IPS-18a (cell line): ENCODE measurements around the gene DGAT2.

Experiments
- H3K27ac ChIP-seq: one replicate; pipeline ENCODE4 v1.5.1; 2013; ENCODE audit warnings: low read length
- H3K27me3 ChIP-seq: one replicate; pipeline ENCODE4 v1.6.1; 2013; ENCODE audit warnings: mild to moderate bottlenecking, low read length; ENCODE audit not compliant: control insufficient read depth, insufficient read depth
- H3K36me3 ChIP-seq: one replicate; pipeline ENCODE4 v1.6.1; 2013; ENCODE audit warnings: low read depth, low read length; ENCODE audit not compliant: control insufficient read depth
- H3K4me1 ChIP-seq: one replicate; pipeline ENCODE4 v1.6.1; 2013; ENCODE audit warnings: low read depth, low read length; ENCODE audit not compliant: control insufficient read depth
- H3K4me3 ChIP-seq: one replicate; pipeline ENCODE4 v1.5.1; 2013; ENCODE audit warnings: low read length
- H3K9ac ChIP-seq: one replicate; pipeline ENCODE4 v1.6.1; 2013; ENCODE audit warnings: mild to moderate bottlenecking, low read length, moderate library complexity
- H3K9me3 ChIP-seq: one replicate; pipeline ENCODE4 v1.6.1; 2013; ENCODE audit warnings: low read depth, low read length; ENCODE audit not compliant: control insufficient read depth

Gene DGAT2

DNA sequence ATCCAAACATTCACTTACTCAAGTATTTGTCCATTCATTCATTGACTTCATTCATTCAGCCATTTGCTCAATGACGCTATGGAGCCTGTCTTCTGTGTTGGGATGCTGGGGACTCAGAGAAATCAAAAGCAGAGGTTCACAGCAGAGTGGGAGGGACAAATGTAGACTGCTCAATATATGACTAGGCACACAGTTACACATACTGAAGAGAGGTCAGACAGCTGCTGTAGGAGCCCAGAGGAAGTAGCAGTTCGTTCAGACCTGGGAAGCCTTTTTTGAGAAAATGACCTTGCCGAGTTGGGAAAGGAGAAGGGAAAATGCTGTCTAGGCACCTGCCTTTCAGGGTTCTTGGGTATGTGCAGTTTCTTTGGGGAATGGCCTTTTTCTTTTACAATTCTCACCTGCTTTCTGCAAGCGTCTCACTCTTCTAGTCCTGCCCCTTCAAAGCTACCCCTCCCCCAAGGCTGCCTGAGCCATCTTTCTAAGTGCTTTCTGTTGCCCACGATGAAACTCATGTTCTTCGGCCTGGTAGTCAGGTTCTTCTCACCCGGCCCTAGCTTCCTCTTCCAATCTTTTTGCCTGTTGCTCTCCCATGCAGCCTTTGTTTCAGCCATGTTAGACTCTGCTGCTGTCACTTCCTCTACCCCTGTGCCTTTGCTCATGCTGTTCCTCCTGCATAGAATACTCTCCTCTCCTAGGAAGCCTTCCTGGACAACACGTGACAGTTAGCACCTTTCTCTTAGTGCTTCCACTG, 42.2 kb downstream of the DGAT2 start:
- Histone ChIP-seq H3K36me3 (no peaks in the 10 kb centered on the region), H3K4me3 (no peak overlapping the region), H3K27ac (no peak overlapping the region), H3K9me3 (no peaks in the 10 kb centered on the region), H3K9ac (no peak overlapping the region), H3K27me3 (no peaks in the 10 kb centered on the region), H3K4me1 (peaks cover 12% of the 10 kb centered on the region)

DNA sequence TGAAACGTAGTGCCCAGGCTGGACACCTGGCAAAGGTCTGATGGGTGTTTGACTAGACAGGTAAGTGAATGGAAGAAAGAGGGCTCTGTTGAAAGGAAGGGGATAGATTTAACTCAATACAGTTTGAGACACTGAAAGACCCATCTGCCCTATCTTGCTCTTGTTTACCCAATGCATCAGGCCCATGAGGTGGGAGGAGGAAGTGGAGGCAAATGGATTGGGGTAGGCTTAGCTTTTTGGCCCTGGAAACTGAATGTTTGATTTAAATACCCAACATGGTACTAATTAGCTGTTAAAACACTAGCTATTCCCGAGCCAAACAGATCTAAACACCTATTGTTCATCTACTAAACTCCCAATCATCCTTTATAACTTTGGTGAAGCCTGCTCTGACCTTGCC, 42.9 kb downstream of the DGAT2 start:
- H3K4me3 ChIP-seq: no peak overlapping the region
- H3K4me1 ChIP-seq: peaks cover 16% of the 10 kb centered on the region
- H3K36me3 ChIP-seq: no peaks in the 10 kb centered on the region
- H3K27ac ChIP-seq: no peak overlapping the region
- H3K9me3 ChIP-seq: no peaks in the 10 kb centered on the region
- no peak overlapping the region for H3K9ac ChIP-seq
- H3K27me3 ChIP-seq: peaks cover 4% of the 10 kb centered on the region

DNA sequence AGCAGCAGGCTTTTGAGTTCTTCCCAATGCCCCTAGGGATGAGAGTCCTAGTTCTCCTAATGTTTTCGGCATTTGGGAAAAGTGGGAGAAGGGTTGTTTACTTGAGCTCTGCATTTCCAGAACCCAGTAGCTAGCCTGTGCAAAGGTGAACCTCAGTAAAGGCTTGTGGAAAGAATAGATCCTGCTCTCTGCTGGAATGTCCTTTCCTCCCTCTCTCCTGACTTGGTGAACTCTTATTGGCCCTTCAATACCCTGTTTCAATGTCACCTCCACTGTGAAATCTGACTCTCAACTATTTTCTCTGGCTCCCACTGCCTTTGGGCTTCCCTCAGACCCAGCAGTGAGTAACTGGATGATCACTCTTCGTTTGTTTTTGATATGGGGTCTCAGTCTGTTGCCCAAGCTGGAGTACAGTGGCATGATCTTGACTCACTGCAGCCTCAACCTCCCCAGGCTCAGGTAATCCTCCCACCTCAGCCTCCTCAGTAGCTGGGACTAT, 44.0 kb downstream of the DGAT2 start:
- H3K4me1 ChIP-seq: peaks cover 20% of the 10 kb centered on the region
- H3K27ac ChIP-seq: no peak overlapping the region
- H3K9me3 ChIP-seq: no peaks in the 10 kb centered on the region
- H3K36me3 ChIP-seq: no peaks in the 10 kb centered on the region
- H3K4me3 ChIP-seq: no peak overlapping the region
- no peak overlapping the region for H3K9ac ChIP-seq
- H3K27me3 ChIP-seq: peaks cover 6% of the 10 kb centered on the region

- no peak overlapping the region for H3K27ac ChIP-seq
These were observed 44.5 kb downstream of the DGAT2 start for GRCh38 chr11:75813124-75813523.

GRCh38 chr11:75813622-75814039, 45.1 kb downstream of the DGAT2 start:
- Histone ChIP-seq H3K9ac (peak overlapping the region; percentile 56), H3K27ac (no peak overlapping the region), H3K27me3 (peaks cover 6% of the 10 kb centered on the region), H3K36me3 (no peaks in the 10 kb centered on the region), H3K4me3 (peak overlapping the region; percentile 91), H3K9me3 (no peaks in the 10 kb centered on the region), H3K4me1 (peaks cover 20% of the 10 kb centered on the region)

More at GRCh38 chr11:75813124-75813523, 44.5 kb downstream of the DGAT2 start:
- Histone ChIP-seq H3K27me3 (peaks cover 6% of the 10 kb centered on the region), H3K9me3 (no peaks in the 10 kb centered on the region), H3K4me3 (no peak overlapping the region), H3K36me3 (no peaks in the 10 kb centered on the region), H3K9ac (no peak overlapping the region), H3K4me1 (peaks cover 20% of the 10 kb centered on the region)

- peak overlapping the region; percentile 55 for H3K27ac ChIP-seq
- H3K9ac ChIP-seq: peak overlapping the region; percentile 56
- peaks cover 20% of the 10 kb centered on the region for H3K4me1 ChIP-seq
- H3K36me3 ChIP-seq: no peaks in the 10 kb centered on the region
- H3K9me3 ChIP-seq: no peaks in the 10 kb centered on the region
- H3K27me3 ChIP-seq: peaks cover 6% of the 10 kb centered on the region
- H3K4me3 ChIP-seq: peak overlapping the region; percentile 91
These were observed 45.7 kb downstream of the DGAT2 start for GRCh38 chr11:75814363-75814676.

DNA sequence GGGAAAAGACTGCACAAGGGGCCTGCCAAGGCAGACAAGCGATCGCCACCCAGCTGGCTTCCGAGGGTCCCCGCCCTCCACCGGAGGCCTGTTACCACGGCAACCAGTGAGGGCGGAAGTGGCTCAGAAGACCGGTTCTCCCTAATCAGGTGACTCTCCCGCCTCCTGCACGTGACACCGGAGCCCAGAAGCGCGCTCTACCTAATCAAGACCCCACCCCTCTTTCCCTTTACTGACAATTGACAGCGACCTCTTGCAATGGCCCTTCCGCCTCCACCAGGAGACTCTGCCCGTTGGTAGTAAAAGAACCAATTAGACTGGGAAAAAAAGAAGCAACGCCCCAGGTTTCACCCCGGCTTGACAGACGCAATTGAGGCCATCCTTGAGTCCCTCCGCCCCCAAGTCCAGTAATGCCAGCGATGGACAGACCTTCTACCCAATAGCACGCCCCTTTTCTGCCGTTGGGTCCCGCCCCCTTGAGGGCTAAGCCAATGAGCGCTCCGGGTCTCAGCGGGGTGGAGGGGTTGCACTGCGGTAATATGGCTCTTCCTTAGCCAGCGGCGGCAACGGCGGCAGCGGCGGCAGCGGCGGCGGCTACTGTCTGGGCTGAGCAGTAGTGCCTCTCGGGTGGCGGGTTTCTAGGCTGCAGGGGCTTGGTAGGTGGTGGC, 46.2 kb downstream of the DGAT2 start, which contains the start of gene UVRAG:
TSS of gene UVRAG (plus strand) at position 534 of the 668 bp plus-strand sequence. CDS start 198 bp downstream, outside the sequence.
- Histone ChIP-seq H3K9me3 (no peaks in the 10 kb centered on the region), H3K36me3 (no peaks in the 10 kb centered on the region), H3K4me1 (peaks cover 20% of the 10 kb centered on the region), H3K27me3 (peaks cover 6% of the 10 kb centered on the region), H3K9ac (peak within 1 kb of the TSS; percentile 67), H3K27ac (peak within 1 kb of the TSS; percentile 55), H3K4me3 (peak within 1 kb of the TSS; percentile 91)

GRCh38 chr11:75815345-75816168, 47.0 kb downstream of the DGAT2 start:
- Histone ChIP-seq H3K9ac (peak overlapping the region; percentile 67), H3K4me3 (peak overlapping the region; percentile 91), H3K36me3 (no peaks in the 10 kb centered on the region), H3K9me3 (no peaks in the 10 kb centered on the region), H3K27me3 (peaks cover 6% of the 10 kb centered on the region), H3K27ac (no peak overlapping the region), H3K4me1 (peaks cover 20% of the 10 kb centered on the region)

DNA sequence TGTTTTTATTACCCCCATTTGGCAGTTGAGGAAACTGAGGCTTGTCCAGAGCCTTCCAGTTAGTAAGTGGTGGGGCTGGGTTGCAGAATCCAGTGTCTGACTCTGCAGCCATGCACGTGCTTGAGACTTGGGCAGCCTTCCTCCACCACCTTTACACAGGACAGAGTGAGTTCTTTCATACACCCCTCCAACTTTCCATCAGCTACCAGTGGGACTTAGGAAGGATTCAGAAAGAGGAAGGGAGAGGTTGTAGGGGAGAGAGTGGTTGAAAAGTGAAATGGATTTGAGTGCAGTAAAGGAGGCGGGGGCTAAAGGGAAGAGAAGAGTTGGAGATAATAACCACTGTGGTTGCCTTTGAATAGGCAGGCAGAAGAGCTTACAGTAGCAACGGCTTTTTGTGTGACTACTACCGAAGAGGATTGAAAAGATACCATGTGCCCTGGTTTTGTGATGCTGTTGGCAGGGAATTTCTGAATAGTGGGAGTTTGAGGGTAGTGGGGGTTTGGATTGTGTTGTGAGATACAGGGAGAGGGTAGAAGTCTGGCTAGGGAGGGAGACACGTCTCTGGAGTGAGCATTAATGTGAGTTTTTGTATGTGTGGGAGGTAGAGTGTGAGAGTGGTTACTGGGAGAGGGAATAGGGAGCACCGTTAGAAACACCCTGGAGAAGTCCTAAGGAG, 48.1 kb downstream of the DGAT2 start:
- Histone ChIP-seq H3K27me3 (peaks cover 6% of the 10 kb centered on the region), H3K4me3 (peak overlapping the region; percentile 91), H3K36me3 (no peaks in the 10 kb centered on the region), H3K4me1 (peaks cover 20% of the 10 kb centered on the region), H3K9me3 (no peaks in the 10 kb centered on the region), H3K9ac (peak overlapping the region; percentile 67), H3K27ac (no peak overlapping the region)

- no peaks in the 10 kb centered on the region for H3K36me3 ChIP-seq
- peaks cover 8% of the 10 kb centered on the region for H3K4me1 ChIP-seq
These were observed 52.1 kb downstream of the DGAT2 start for GRCh38 chr11:75820645-75821044.

DNA sequence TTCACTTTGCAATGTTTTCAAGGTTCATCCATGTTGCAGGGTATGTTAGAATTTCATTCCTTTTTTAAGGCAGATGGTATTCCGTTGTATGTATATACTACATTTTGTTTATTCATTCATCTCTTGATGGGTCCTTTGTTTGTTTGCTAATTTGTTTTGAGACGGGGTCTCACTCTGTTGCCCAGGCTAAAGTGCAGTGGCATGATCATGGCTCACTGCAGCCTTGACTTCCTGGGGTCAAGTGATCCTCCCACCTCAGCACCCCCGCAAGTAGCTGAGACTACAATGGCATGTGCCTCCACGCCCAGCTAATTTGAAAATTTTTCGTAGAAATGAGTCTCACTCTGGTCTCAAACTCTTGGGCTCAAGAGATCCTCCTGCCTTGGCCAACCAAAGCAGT, 52.6 kb downstream of the DGAT2 start:
- no peak overlapping the region for H3K27ac ChIP-seq
- peaks cover 7% of the 10 kb centered on the region for H3K4me1 ChIP-seq
- H3K36me3 ChIP-seq: no peaks in the 10 kb centered on the region
- peaks cover 5% of the 10 kb centered on the region for H3K27me3 ChIP-seq
- no peak overlapping the region for H3K4me3 ChIP-seq
- H3K9me3 ChIP-seq: no peaks in the 10 kb centered on the region
- no peak overlapping the region for H3K9ac ChIP-seq

More at GRCh38 chr11:75820645-75821044, 52.1 kb downstream of the DGAT2 start:
- Histone ChIP-seq H3K9me3 (no peaks in the 10 kb centered on the region), H3K9ac (no peak overlapping the region), H3K27me3 (peaks cover 6% of the 10 kb centered on the region), H3K4me3 (no peak overlapping the region), H3K27ac (no peak overlapping the region)
